Psoas muscle (tissue), 8 donors: ENCODE data around the gene SLC5A12. TPM values are rescaled to one million over a fixed set of nuclear protein-coding genes. Genes with fewer than 3 reads are reported as not detected.

ENCODE experiments used
- ATAC-seq, 4 donors: fragments of 200-7000 bp; cut with Tn5 transposase; one replicate each; pipeline ENCODE4 v1.9.1; 2020; ENCODE audit warnings: moderate library complexity in 3 of 4, mild to moderate bottlenecking in 2 of 4
- DNase-seq, 2 donors: peaks; one replicate each; pipeline ENCODE4 v3.0.0-alpha.2; 2020
- H3K27ac ChIP-seq: fragments of 200-600 bp; one replicate; pipeline ENCODE4 v1.8.0; 2022
- H3K27me3 ChIP-seq, 3 donors: fragments of 200-600 bp in 1 of 3; one replicate each; pipeline versions ENCODE4 v1.6.1 to v1.8.0; 2013 to 2022; ENCODE audit warnings: low read length in 2 of 3, mild to moderate bottlenecking in 2 of 3, moderate library complexity in 1 of 3; ENCODE audit not compliant: insufficient read depth in 3 of 3
- H3K36me3 ChIP-seq, 2 donors: fragments of 200-600 bp in 1 of 2; one replicate each; pipeline versions ENCODE4 v1.6.1 to v1.8.0; 2013 to 2022; ENCODE audit warnings: low read depth in 1 of 2, mild to moderate bottlenecking in 1 of 2, moderate library complexity in 1 of 2; ENCODE audit not compliant: insufficient read depth in 1 of 2
- H3K4me1 ChIP-seq: fragments of 200-600 bp; one replicate; pipeline ENCODE4 v1.8.0; 2022
- H3K4me3 ChIP-seq: fragments of 200-600 bp; one replicate; pipeline ENCODE4 v1.8.0; 2022; ENCODE audit warnings: mild to moderate bottlenecking
- H3K9me3 ChIP-seq: fragments of 200-600 bp; one replicate; pipeline ENCODE4 v1.8.0; 2022
- CTCF ChIP-seq: fragments of 200-600 bp; IDR thresholded peaks from one replicate; pipeline ENCODE4 v1.8.0; 2022; ENCODE audit warnings: antibody characterized with exemption
- WGBS, 3 donors: extraction: QIAGEN DNeasy Blood & Tissue Kit; methylation state at CpG; one replicate each; pipeline versions ENCODE4 v1.1.6 to v1.1.7; 2013; 5-methylcytosine and 5-hydroxymethylcytosine counted together
- intact Hi-C, 2 donors: fragments of 100-400 bp; cut with DNase I; formaldehyde crosslinking; loops; one replicate each; pipeline versions ENCODE4 v1.11.0 to v1.14.2; 2022
- polyA plus RNA-seq, 3 donors: library from polyadenylated mRNA; stranded (reverse); fragments of 200-250 nt; gene quantifications; one replicate each; pipeline ENCODE4 v1.2.3, GENCODE V29; 2013
- total RNA-seq, 4 donors: library from RNA; stranded (reverse); fragmentation: NEBNext Ultra II Directional in 2 of 4; extraction: Animal tissue kit (Norgen Biotek cat#: 25700) in 2 of 4; gene quantifications; one replicate each; pipeline versions ENCODE4 v1.2.1 to v1.2.4, GENCODE V29; 2021 to 2023
- donor health status: healthy with polysubstance abuse.
- donor health status: DM: no; HTN: no; CAD: no; lungs with moderate emphysema.
- donor health status: Bipolar disorder and iron deficiency.
- donor health status: healthy.
- donor health status: DM: yes; HTN: yes; CAD: no.
- donor health status: DM: no; HTN: no; CAD: no.
- donor health status: DM: no; HTN: no; CAD: no.
- donor health status: DM: yes; HTN: yes; CAD: no.

Gene SLC5A12
- total and polyA plus RNA-seq, 7 donors, result 0.03 TPM; not detected in 6

- H3K9me3 ChIP-seq, result no peaks in the 10 kb centered on the region
- H3K36me3 ChIP-seq, result no peaks in the 10 kb centered on the region
- no peaks in the 10 kb centered on the region for H3K27me3 ChIP-seq
- H3K4me3 ChIP-seq, result no peak overlapping the region
- ATAC-seq, result no peak
- intact Hi-C loops, result no loop called here
- 86% methylated on average over 2 of the region's 2 CpGs for WGBS, 3 donors
- H3K4me1 ChIP-seq, result no peaks in the 10 kb centered on the region
- TF ChIP-seq CTCF, result no peak
- no peak for DNase-seq
- H3K27ac ChIP-seq, result no peak overlapping the region
These were observed 56.8 kb downstream of the SLC5A12 start for GRCh38 chr11:26665036-26665435.

- WGBS, 3 donors, result 37 to 41% (median 39%) methylated on average over 1 of the region's 1 CpG
- Histone ChIP-seq H3K4me3 (no peak overlapping the region), H3K27ac (no peak overlapping the region), H3K4me1 (no peaks in the 10 kb centered on the region), H3K9me3 (no peaks in the 10 kb centered on the region), H3K27me3 (no peaks in the 10 kb centered on the region), H3K36me3 (no peaks in the 10 kb centered on the region)
- intact Hi-C loops, result no loop called here
- ATAC-seq (no peak), DNase-seq (no peak)
- TF ChIP-seq CTCF, result no peak
These were observed 58.9 kb downstream of the SLC5A12 start for GRCh38 chr11:26662916-26663315.

- no peak for ATAC-seq
- TF ChIP-seq CTCF, result no peak
- WGBS, 3 donors, result 88 to 93% (median 89%) methylated on average over 2 of the region's 2 CpGs
These were observed 66.6 kb downstream of the SLC5A12 start for GRCh38 chr11:26655287-26655686.

GRCh38 chr11:26651916-26652315 is 69.9 kb downstream of the SLC5A12 start:
- 85 to 88% (median 86%) methylated on average over 6 of the region's 6 CpGs for WGBS, 3 donors

More at GRCh38 chr11:26655287-26655686, 66.6 kb downstream of the SLC5A12 start:
- Histone ChIP-seq H3K27ac (no peak overlapping the region), H3K4me1 (no peaks in the 10 kb centered on the region), H3K27me3 (no peaks in the 10 kb centered on the region), H3K4me3 (no peak overlapping the region), H3K9me3 (no peaks in the 10 kb centered on the region), H3K36me3 (no peaks in the 10 kb centered on the region)
- no peak for DNase-seq
- intact Hi-C loops, result no loop called here

More at GRCh38 chr11:26651916-26652315, 69.9 kb downstream of the SLC5A12 start:
- no peak for TF ChIP-seq CTCF
- no peaks in the 10 kb centered on the region for H3K36me3 ChIP-seq
- H3K4me3 ChIP-seq, result no peak overlapping the region
- intact Hi-C loops, result no loop called here
- no peak overlapping the region for H3K27ac ChIP-seq
- DNase-seq, result no peak
- no peaks in the 10 kb centered on the region for H3K9me3 ChIP-seq
- no peak for ATAC-seq
- no peaks in the 10 kb centered on the region for H3K27me3 ChIP-seq
- H3K4me1 ChIP-seq, result no peaks in the 10 kb centered on the region
